ENCODE data around the gene RXRB.

DNA sequence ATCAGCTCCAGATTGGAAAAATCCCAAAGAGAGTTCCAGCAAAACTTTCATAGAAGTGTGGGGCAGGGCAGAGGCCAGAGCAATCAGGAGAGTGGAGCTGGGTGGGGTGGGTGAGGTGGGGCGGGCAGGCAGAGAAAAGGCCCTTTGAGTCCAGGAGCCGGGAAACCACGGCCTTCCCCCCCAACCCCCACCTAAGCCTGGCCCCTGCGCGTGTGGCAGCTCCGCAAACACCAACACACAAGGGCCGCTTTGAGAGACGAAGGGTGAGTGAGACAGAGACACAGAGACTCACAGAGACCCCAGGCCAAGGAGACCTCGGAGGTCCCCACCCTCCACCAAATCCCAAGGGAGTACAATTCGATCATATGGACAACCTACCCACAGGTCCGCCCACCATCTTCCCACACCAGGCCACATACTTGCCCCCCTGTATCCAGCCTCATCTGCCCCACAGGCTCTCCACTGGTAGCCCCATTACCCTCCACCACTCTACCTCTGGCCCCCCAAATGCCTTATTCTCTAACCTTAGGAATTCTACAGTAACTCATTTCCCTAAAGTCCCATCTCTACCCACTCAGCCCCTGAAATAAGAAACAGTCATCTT, 9.9 kb downstream of the RXRB start:
- TF ChIP-seq, protein P1, sequence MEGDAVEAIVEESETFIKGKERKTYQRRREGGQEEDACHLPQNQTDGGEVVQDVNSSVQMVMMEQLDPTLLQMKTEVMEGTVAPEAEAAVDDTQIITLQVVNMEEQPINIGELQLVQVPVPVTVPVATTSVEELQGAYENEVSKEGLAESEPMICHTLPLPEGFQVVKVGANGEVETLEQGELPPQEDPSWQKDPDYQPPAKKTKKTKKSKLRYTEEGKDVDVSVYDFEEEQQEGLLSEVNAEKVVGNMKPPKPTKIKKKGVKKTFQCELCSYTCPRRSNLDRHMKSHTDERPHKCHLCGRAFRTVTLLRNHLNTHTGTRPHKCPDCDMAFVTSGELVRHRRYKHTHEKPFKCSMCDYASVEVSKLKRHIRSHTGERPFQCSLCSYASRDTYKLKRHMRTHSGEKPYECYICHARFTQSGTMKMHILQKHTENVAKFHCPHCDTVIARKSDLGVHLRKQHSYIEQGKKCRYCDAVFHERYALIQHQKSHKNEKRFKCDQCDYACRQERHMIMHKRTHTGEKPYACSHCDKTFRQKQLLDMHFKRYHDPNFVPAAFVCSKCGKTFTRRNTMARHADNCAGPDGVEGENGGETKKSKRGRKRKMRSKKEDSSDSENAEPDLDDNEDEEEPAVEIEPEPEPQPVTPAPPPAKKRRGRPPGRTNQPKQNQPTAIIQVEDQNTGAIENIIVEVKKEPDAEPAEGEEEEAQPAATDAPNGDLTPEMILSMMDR (conservative IDR thresholded peaks at IDR 0.05 in 1 of 2, IDR thresholded peaks at IDR 0.05 in 1 of 2; ENCODE audit: low read depth in 1 of 2, low read length in 2 of 2): no peak
- TF ChIP-seq EZH2 (IDR thresholded peaks at IDR 0.05; ENCODE audit: low read length, missing control alignments): no peak
